ENCODE results near the gene DCBLD1.

DCBLD1 gene

GRCh38 chr6:117542493-117542892 lies 60.0 kb downstream of the DCBLD1 start:
- no peak overlapping the region for H3K4me3 ChIP-seq (ENCODE audit: low read length)
- H3K4me1 ChIP-seq (ENCODE audit: control insufficient read depth, insufficient read depth, low read length) = no peaks in the 10 kb centered on the region
- H3K27me3 ChIP-seq (ENCODE audit: control insufficient read depth, insufficient read depth, low read length) = no peaks in the 10 kb centered on the region
- H3K9ac ChIP-seq (ENCODE audit: low read length) = no peak overlapping the region
- no peaks in the 10 kb centered on the region for H3K9me3 ChIP-seq (ENCODE audit: control insufficient read depth, low read length)
- peaks cover 7% of the 10 kb centered on the region for H3K36me3 ChIP-seq (ENCODE audit: control insufficient read depth, insufficient read depth, low read length)

GRCh38 chr6:117544716-117545115 lies 62.2 kb downstream of the DCBLD1 start:
- peaks cover 3% of the 10 kb centered on the region for H3K4me1 ChIP-seq (ENCODE audit: control insufficient read depth, insufficient read depth, low read length)
- no peaks in the 10 kb centered on the region for H3K27me3 ChIP-seq (ENCODE audit: control insufficient read depth, insufficient read depth, low read length)
- H3K4me3 ChIP-seq (ENCODE audit: low read length) = no peak overlapping the region
- H3K36me3 ChIP-seq (ENCODE audit: control insufficient read depth, insufficient read depth, low read length) = peaks cover 7% of the 10 kb centered on the region
- H3K9ac ChIP-seq (ENCODE audit: low read length) = no peak overlapping the region
- no peaks in the 10 kb centered on the region for H3K9me3 ChIP-seq (ENCODE audit: control insufficient read depth, low read length)

GRCh38 chr6:117545161-117545595 lies 62.7 kb downstream of the DCBLD1 start:
- H3K4me1 ChIP-seq (ENCODE audit: control insufficient read depth, insufficient read depth, low read length) = peaks cover 3% of the 10 kb centered on the region
- H3K27me3 ChIP-seq (ENCODE audit: control insufficient read depth, insufficient read depth, low read length) = no peaks in the 10 kb centered on the region
- H3K36me3 ChIP-seq (ENCODE audit: control insufficient read depth, insufficient read depth, low read length) = peaks cover 7% of the 10 kb centered on the region
- no peak overlapping the region for H3K9ac ChIP-seq (ENCODE audit: low read length)
- no peak overlapping the region for H3K4me3 ChIP-seq (ENCODE audit: low read length)
- no peaks in the 10 kb centered on the region for H3K9me3 ChIP-seq (ENCODE audit: control insufficient read depth, low read length)

GRCh38 chr6:117546674-117547073 lies 64.2 kb downstream of the DCBLD1 start:
- H3K36me3 ChIP-seq (ENCODE audit: control insufficient read depth, insufficient read depth, low read length) = peaks cover 7% of the 10 kb centered on the region
- H3K4me3 ChIP-seq (ENCODE audit: low read length) = no peak overlapping the region
- H3K27me3 ChIP-seq (ENCODE audit: control insufficient read depth, insufficient read depth, low read length) = no peaks in the 10 kb centered on the region

GRCh38 chr6:117547688-117548621 lies 65.5 kb downstream of the DCBLD1 start:
- Histone ChIP-seq H3K36me3 (ENCODE audit: control insufficient read depth, insufficient read depth, low read length) (peaks cover 7% of the 10 kb centered on the region), H3K4me1 (ENCODE audit: control insufficient read depth, insufficient read depth, low read length) (peaks cover 3% of the 10 kb centered on the region), H3K4me3 (ENCODE audit: low read length) (no peak overlapping the region), H3K9ac (ENCODE audit: low read length) (no peak overlapping the region), H3K27me3 (ENCODE audit: control insufficient read depth, insufficient read depth, low read length) (no peaks in the 10 kb centered on the region), H3K9me3 (ENCODE audit: control insufficient read depth, low read length) (no peaks in the 10 kb centered on the region)

More at GRCh38 chr6:117546674-117547073, 64.2 kb downstream of the DCBLD1 start:
- H3K4me1 ChIP-seq (ENCODE audit: control insufficient read depth, insufficient read depth, low read length) = peaks cover 3% of the 10 kb centered on the region
- no peaks in the 10 kb centered on the region for H3K9me3 ChIP-seq (ENCODE audit: control insufficient read depth, low read length)
- no peak overlapping the region for H3K9ac ChIP-seq (ENCODE audit: low read length)

- Histone ChIP-seq H3K4me3 (ENCODE audit: low read length) (no peak overlapping the region), H3K9ac (ENCODE audit: low read length) (no peak overlapping the region), H3K4me1 (ENCODE audit: control insufficient read depth, insufficient read depth, low read length) (peaks cover 3% of the 10 kb centered on the region), H3K9me3 (ENCODE audit: control insufficient read depth, low read length) (no peaks in the 10 kb centered on the region), H3K27me3 (ENCODE audit: control insufficient read depth, insufficient read depth, low read length) (no peaks in the 10 kb centered on the region), H3K36me3 (ENCODE audit: control insufficient read depth, insufficient read depth, low read length) (peaks cover 7% of the 10 kb centered on the region)
Observed at GRCh38 chr6:117548797-117549301, 66.4 kb downstream of the DCBLD1 start.

GRCh38 chr6:117549611-117550010 lies 67.1 kb downstream of the DCBLD1 start:
- peaks cover 4% of the 10 kb centered on the region for H3K36me3 ChIP-seq (ENCODE audit: control insufficient read depth, insufficient read depth, low read length)
- no peak overlapping the region for H3K4me3 ChIP-seq (ENCODE audit: low read length)
- no peaks in the 10 kb centered on the region for H3K9me3 ChIP-seq (ENCODE audit: control insufficient read depth, low read length)
- H3K4me1 ChIP-seq (ENCODE audit: control insufficient read depth, insufficient read depth, low read length) = peaks cover 3% of the 10 kb centered on the region
- no peak overlapping the region for H3K9ac ChIP-seq (ENCODE audit: low read length)
- no peaks in the 10 kb centered on the region for H3K27me3 ChIP-seq (ENCODE audit: control insufficient read depth, insufficient read depth, low read length)

GRCh38 chr6:117550078-117550600 lies 67.7 kb downstream of the DCBLD1 start:
- no peaks in the 10 kb centered on the region for H3K27me3 ChIP-seq (ENCODE audit: control insufficient read depth, insufficient read depth, low read length)
- H3K9ac ChIP-seq (ENCODE audit: low read length) = no peak overlapping the region
- no peak overlapping the region for H3K4me3 ChIP-seq (ENCODE audit: low read length)
- peaks cover 3% of the 10 kb centered on the region for H3K4me1 ChIP-seq (ENCODE audit: control insufficient read depth, insufficient read depth, low read length)
- H3K36me3 ChIP-seq (ENCODE audit: control insufficient read depth, insufficient read depth, low read length) = no peaks in the 10 kb centered on the region
- no peaks in the 10 kb centered on the region for H3K9me3 ChIP-seq (ENCODE audit: control insufficient read depth, low read length)

GRCh38 chr6:117550618-117551242 lies 68.3 kb downstream of the DCBLD1 start:
- H3K9ac ChIP-seq (ENCODE audit: low read length) = no peak overlapping the region
- peaks cover 3% of the 10 kb centered on the region for H3K4me1 ChIP-seq (ENCODE audit: control insufficient read depth, insufficient read depth, low read length)
- no peaks in the 10 kb centered on the region for H3K9me3 ChIP-seq (ENCODE audit: control insufficient read depth, low read length)
- H3K4me3 ChIP-seq (ENCODE audit: low read length) = no peak overlapping the region
- H3K36me3 ChIP-seq (ENCODE audit: control insufficient read depth, insufficient read depth, low read length) = no peaks in the 10 kb centered on the region
- no peaks in the 10 kb centered on the region for H3K27me3 ChIP-seq (ENCODE audit: control insufficient read depth, insufficient read depth, low read length)

- Histone ChIP-seq H3K9ac (ENCODE audit: low read length) (no peak overlapping the region), H3K9me3 (ENCODE audit: control insufficient read depth, low read length) (no peaks in the 10 kb centered on the region), H3K4me3 (ENCODE audit: low read length) (no peak overlapping the region), H3K27me3 (ENCODE audit: control insufficient read depth, insufficient read depth, low read length) (no peaks in the 10 kb centered on the region), H3K36me3 (ENCODE audit: control insufficient read depth, insufficient read depth, low read length) (no peaks in the 10 kb centered on the region), H3K4me1 (ENCODE audit: control insufficient read depth, insufficient read depth, low read length) (peaks cover 3% of the 10 kb centered on the region)
Observed at GRCh38 chr6:117552618-117553017, 70.1 kb downstream of the DCBLD1 start.

- Histone ChIP-seq H3K4me3 (ENCODE audit: low read length) (no peak overlapping the region), H3K27me3 (ENCODE audit: control insufficient read depth, insufficient read depth, low read length) (no peaks in the 10 kb centered on the region), H3K9ac (ENCODE audit: low read length) (no peak overlapping the region), H3K4me1 (ENCODE audit: control insufficient read depth, insufficient read depth, low read length) (peaks cover 3% of the 10 kb centered on the region), H3K36me3 (ENCODE audit: control insufficient read depth, insufficient read depth, low read length) (no peaks in the 10 kb centered on the region), H3K9me3 (ENCODE audit: control insufficient read depth, low read length) (no peaks in the 10 kb centered on the region)
Observed at GRCh38 chr6:117553142-117553541, 70.7 kb downstream of the DCBLD1 start.
